HEK293T (cell line): ENCODE measurements around the gene AHNAK2.

Experiments used
- ARNT ChIP-seq: fragments of 450-650 bp; IDR thresholded peaks from 2 replicates; pipeline ENCODE4 v1.6.1; 2017; ENCODE audit warnings: mild to moderate bottlenecking
- BHLHE40 ChIP-seq: fragments of 450-650 bp; IDR thresholded peaks from 2 replicates; pipeline ENCODE4 v1.6.1; 2016; ENCODE audit warnings: mild to moderate bottlenecking, moderate library complexity, borderline replicate concordance
- CTBP1 ChIP-seq: fragments of 450-650 bp; IDR thresholded peaks from 2 replicates; pipeline ENCODE4 v1.6.1; 2016; ENCODE audit warnings: borderline replicate concordance
- ELF4 ChIP-seq: fragments of 450-650 bp; IDR thresholded peaks from 2 replicates; pipeline ENCODE4 v1.6.1; 2017; ENCODE audit warnings: antibody characterized with exemption
- FOXK2 ChIP-seq: fragments of 450-650 bp; IDR thresholded peaks from 2 replicates; pipeline ENCODE4 v1.6.1; 2016; ENCODE audit warnings: mild to moderate bottlenecking
- ZNF384 ChIP-seq: fragments of 450-650 bp; IDR thresholded peaks from 2 replicates; pipeline ENCODE4 v1.6.1; 2016

DNA sequence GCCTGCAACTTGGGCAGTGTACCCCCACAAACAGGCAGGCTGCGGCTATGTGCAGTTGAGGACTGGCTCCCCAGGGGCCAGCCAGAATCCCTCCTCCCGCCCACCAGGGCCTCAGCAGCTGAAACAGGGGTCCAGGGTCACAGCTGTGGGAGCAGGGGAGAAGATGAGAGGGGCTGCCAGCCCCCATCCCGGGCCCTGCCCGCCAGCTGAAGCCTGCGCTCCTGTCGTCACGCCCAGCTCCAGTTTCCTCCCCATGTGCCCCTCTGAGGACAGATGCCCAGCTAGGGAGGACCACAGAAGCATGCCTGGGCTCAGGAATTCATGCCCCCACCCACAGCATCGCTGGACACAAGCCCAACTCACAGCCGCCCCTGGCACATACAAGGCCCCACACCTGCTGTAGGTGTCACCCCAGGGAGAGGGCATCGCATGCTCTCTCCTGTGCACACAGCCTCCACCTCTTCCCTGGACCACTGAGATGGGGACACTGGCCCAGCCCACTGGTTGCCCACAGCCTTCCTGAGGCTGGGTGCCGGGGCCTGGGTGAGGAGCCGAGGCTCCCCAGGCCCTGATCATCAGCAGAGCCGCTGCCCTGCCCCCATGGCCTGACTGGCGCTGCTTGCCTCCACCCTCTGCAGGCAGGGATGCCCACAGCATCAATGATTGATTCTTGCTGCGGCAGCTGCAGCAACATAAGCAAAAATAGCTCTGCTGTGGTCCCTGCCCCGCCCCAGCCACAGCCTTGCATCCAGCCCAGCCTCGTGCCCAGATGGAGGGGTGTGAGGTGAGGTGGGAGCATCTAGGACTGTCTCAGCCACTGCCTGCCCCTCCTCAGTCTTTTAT, 3.7 kb upstream of the AHNAK2 start:
- no peak for TF ChIP-seq CTBP1
- TF ChIP-seq FOXK2 = no peak
- no peak for TF ChIP-seq ZNF384
- no peak for TF ChIP-seq ELF4
- no peak for TF ChIP-seq ARNT
- TF ChIP-seq BHLHE40 = no peak
